GM23338 (cell line): ENCODE measurements around the gene TMEM200C. TPM values are rescaled to one million over a fixed set of nuclear protein-coding genes. Genes with fewer than 3 reads are reported as not detected.

Experiments
- ATAC-seq: fragments of 200-7000 bp; cut with Tn5 transposase; 3 replicates; pipeline ENCODE4 v1.9.1; 2020
- DNase-seq: peaks from one replicate; pipeline ENCODE4 v3.0.0-alpha.2; 2015; ENCODE audit warnings: low spot score
- H2AFZ ChIP-seq: fragments of 200-600 bp; sonication (generic); 2 replicates; pipeline ENCODE4 v1.8.0; 2016; ENCODE audit warnings: antibody characterized with exemption, mild to moderate bottlenecking, moderate library complexity
- H3F3A ChIP-seq: fragments of 200-600 bp; sonication (generic); replicated peaks from 2 replicates; pipeline ENCODE4 v1.8.0; 2017; ENCODE audit warnings: antibody characterized with exemption, mixed run types, low read depth
- H3K27ac ChIP-seq: fragments of 200-600 bp; sonication (generic); 2 replicates; pipeline ENCODE4 v1.6.1; 2016; ENCODE audit warnings: low read depth
- H3K27me3 ChIP-seq: fragments of 200-600 bp; sonication (generic); 2 replicates; pipeline ENCODE4 v1.8.0; 2016; ENCODE audit warnings: mild to moderate bottlenecking, mixed run types, moderate library complexity; ENCODE audit not compliant: insufficient read depth
- H3K36me3 ChIP-seq: fragments of 200-600 bp; sonication (generic); 2 replicates; pipeline ENCODE4 v1.8.0; 2016; ENCODE audit warnings: mild to moderate bottlenecking; ENCODE audit not compliant: insufficient read depth
- H3K4me1 ChIP-seq: fragments of 200-600 bp; sonication (generic); 2 replicates; pipeline ENCODE4 v1.8.0; 2016; ENCODE audit warnings: mild to moderate bottlenecking, moderate library complexity; ENCODE audit not compliant: insufficient read depth
- H3K4me2 ChIP-seq: fragments of 200-600 bp; sonication (generic); 2 replicates; pipeline ENCODE4 v1.7.1; 2017; ENCODE audit warnings: mixed run types
- H3K4me3 ChIP-seq: fragments of 200-600 bp; sonication (generic); 2 replicates; pipeline ENCODE4 v1.6.1; 2016; ENCODE audit warnings: mixed run types
- H3K79me2 ChIP-seq: fragments of 200-600 bp; sonication (generic); replicated peaks from 2 replicates; pipeline ENCODE4 v1.8.0; 2017; ENCODE audit warnings: mild to moderate bottlenecking; ENCODE audit not compliant: insufficient read depth
- H3K9me2 ChIP-seq: fragments of 200-600 bp; sonication (generic); 2 replicates; pipeline ENCODE4 v1.8.0; 2017; ENCODE audit not compliant: insufficient read depth
- H4K20me1 ChIP-seq: fragments of 200-600 bp; sonication (generic); replicated peaks from 2 replicates; pipeline ENCODE4 v1.8.0; 2017; ENCODE audit warnings: mild to moderate bottlenecking; ENCODE audit not compliant: insufficient read depth
- H3K27ac Mint-ChIP-seq: 2 replicates; pipeline ENCODE4 v1.8.0; 2020; ENCODE audit warnings: inconsistent platforms, mild to moderate bottlenecking, moderate library complexity, mixed read lengths
- H3K27me3 Mint-ChIP-seq: 3 replicates; pipeline ENCODE4 v1.8.0; 2022; ENCODE audit warnings: low read depth, mild to moderate bottlenecking, moderate library complexity, mixed read lengths, inconsistent platforms; ENCODE audit not compliant: insufficient read depth, poor library complexity
- H3K36me3 Mint-ChIP-seq: 3 replicates; pipeline ENCODE4 v1.8.0; 2021; ENCODE audit warnings: low read depth, mild to moderate bottlenecking, inconsistent platforms, moderate library complexity, mixed read lengths
- H3K4me1 Mint-ChIP-seq: 3 replicates; pipeline ENCODE4 v1.8.0; 2020; ENCODE audit warnings: mild to moderate bottlenecking, inconsistent platforms, mixed read lengths
- H3K4me3 Mint-ChIP-seq: 3 replicates; pipeline ENCODE4 v1.8.0; 2021; ENCODE audit warnings: moderate library complexity, mild to moderate bottlenecking, inconsistent platforms, mixed read lengths
- H3K9me3 Mint-ChIP-seq: 3 replicates; pipeline ENCODE4 v1.8.0; 2020; ENCODE audit warnings: moderate library complexity, mild to moderate bottlenecking, inconsistent platforms, mixed read lengths
- EZH2 ChIP-seq: fragments of 200-600 bp; sonication (generic); IDR thresholded peaks from one replicate; pipeline ENCODE4 v1.8.0; 2017; ENCODE audit warnings: antibody characterized with exemption, mild to moderate bottlenecking, low read depth; ENCODE audit not compliant: unreplicated experiment
- EZH2phosphoT487 ChIP-seq: fragments of 200-600 bp; sonication (generic); IDR thresholded peaks from one replicate; pipeline ENCODE4 v1.8.1; 2018; ENCODE audit warnings: antibody characterized with exemption; ENCODE audit not compliant: unreplicated experiment
- JUNB ChIP-seq: IDR thresholded peaks from one replicate; pipeline ENCODE4 v1.6.1; 2016; ENCODE audit warnings: antibody characterized with exemption; ENCODE audit not compliant: unreplicated experiment
- NANOG ChIP-seq: IDR thresholded peaks from 2 replicates; pipeline ENCODE4 v1.6.1; 2016; ENCODE audit warnings: antibody characterized with exemption, borderline replicate concordance
- POLR2AphosphoS5 ChIP-seq: IDR thresholded peaks from 2 replicates; pipeline ENCODE4 v1.6.1; 2016; ENCODE audit warnings: antibody characterized with exemption, low read depth
- STAT1 ChIP-seq: IDR thresholded peaks from one replicate; pipeline ENCODE4 v1.6.1; 2016; ENCODE audit warnings: antibody characterized with exemption; ENCODE audit not compliant: unreplicated experiment
- ZNF114 ChIP-seq: fragments of 250-450 bp; sonication (Bioruptor Pico); IDR thresholded peaks from 2 replicates; pipeline ENCODE4 v1.5.0; 2020; ENCODE audit warnings: mild to moderate bottlenecking, moderate library complexity
- polyA plus RNA-seq: library from polyadenylated mRNA; unstranded; fragments of >200 nt; fragmentation: Nextera tagmentation; extraction: Ambion mirVana; gene quantifications from 2 replicates; pipeline ENCODE4 v1.2.1, GENCODE V29; 2016
- total RNA-seq: library from RNA; depleted of rRNA; stranded (reverse); fragments of >200 nt; shearing (Covaris generic); gene quantifications from 2 replicates; pipeline ENCODE4 v1.2.3, GENCODE V29; 2014
- TF ChIP-seq, protein P1 (sequence below): IDR thresholded peaks from one replicate; pipeline ENCODE4 v1.6.1; 2018; ENCODE audit warnings: antibody characterized with exemption; ENCODE audit not compliant: unreplicated experiment
- TF ChIP-seq, protein P2 (sequence below): IDR thresholded peaks from 2 replicates; pipeline ENCODE4 v1.6.1; 2016; ENCODE audit warnings: antibody characterized with exemption
- TF ChIP-seq, protein P3 (sequence below): fragments of 250-450 bp; sonication (Bioruptor Pico); IDR thresholded peaks from 2 replicates; pipeline ENCODE4 v1.5.0; 2020; ENCODE audit warnings: mild to moderate bottlenecking, moderate library complexity

The TMEM200C gene
- total and polyA plus RNA-seq, 2 experiments from 2014 or later: 0.53 to 6.1 TPM

- TF ChIP-seq, protein P1, sequence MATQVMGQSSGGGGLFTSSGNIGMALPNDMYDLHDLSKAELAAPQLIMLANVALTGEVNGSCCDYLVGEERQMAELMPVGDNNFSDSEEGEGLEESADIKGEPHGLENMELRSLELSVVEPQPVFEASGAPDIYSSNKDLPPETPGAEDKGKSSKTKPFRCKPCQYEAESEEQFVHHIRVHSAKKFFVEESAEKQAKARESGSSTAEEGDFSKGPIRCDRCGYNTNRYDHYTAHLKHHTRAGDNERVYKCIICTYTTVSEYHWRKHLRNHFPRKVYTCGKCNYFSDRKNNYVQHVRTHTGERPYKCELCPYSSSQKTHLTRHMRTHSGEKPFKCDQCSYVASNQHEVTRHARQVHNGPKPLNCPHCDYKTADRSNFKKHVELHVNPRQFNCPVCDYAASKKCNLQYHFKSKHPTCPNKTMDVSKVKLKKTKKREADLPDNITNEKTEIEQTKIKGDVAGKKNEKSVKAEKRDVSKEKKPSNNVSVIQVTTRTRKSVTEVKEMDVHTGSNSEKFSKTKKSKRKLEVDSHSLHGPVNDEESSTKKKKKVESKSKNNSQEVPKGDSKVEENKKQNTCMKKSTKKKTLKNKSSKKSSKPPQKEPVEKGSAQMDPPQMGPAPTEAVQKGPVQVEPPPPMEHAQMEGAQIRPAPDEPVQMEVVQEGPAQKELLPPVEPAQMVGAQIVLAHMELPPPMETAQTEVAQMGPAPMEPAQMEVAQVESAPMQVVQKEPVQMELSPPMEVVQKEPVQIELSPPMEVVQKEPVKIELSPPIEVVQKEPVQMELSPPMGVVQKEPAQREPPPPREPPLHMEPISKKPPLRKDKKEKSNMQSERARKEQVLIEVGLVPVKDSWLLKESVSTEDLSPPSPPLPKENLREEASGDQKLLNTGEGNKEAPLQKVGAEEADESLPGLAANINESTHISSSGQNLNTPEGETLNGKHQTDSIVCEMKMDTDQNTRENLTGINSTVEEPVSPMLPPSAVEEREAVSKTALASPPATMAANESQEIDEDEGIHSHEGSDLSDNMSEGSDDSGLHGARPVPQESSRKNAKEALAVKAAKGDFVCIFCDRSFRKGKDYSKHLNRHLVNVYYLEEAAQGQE: no peak
Observed at GRCh38 chr18:5840547-5840946, 54.8 kb downstream of the TMEM200C start (continued).

GRCh38 chr18:5840025-5840424, 55.3 kb downstream of the TMEM200C start:
- H3K27ac Mint-ChIP-seq: no peak overlapping the region
- no peak overlapping the region for H2AFZ ChIP-seq
- H3K36me3 Mint-ChIP-seq: no peaks in the 10 kb centered on the region
- no peak overlapping the region for H3K27ac ChIP-seq
- H3K27me3 ChIP-seq: no peaks in the 10 kb centered on the region
- no peaks in the 10 kb centered on the region for H3F3A ChIP-seq
- DNase-seq: no peak
- no peaks in the 10 kb centered on the region for H3K27me3 Mint-ChIP-seq
- H3K4me1 Mint-ChIP-seq: peaks cover 7% of the 10 kb centered on the region; the same call in 2 of the 3 replicates
- no peaks in the 10 kb centered on the region for H3K36me3 ChIP-seq
- ATAC-seq: no peak
- H3K9me2 ChIP-seq: no peaks in the 10 kb centered on the region
- H3K4me3 Mint-ChIP-seq: no peak overlapping the region
- no peak overlapping the region for H3K4me2 ChIP-seq
- H3K4me3 ChIP-seq: no peak overlapping the region
- H3K4me1 ChIP-seq: no peaks in the 10 kb centered on the region; the same call in 1 of the 2 replicates
- H3K79me2 ChIP-seq: no peaks in the 10 kb centered on the region
- no peaks in the 10 kb centered on the region; the same call in 2 of the 3 replicates for H3K9me3 Mint-ChIP-seq
- H4K20me1 ChIP-seq: no peaks in the 10 kb centered on the region
- TF ChIP-seq EZH2phosphoT487 (no peak), EZH2 (no peak), NANOG (no peak), ZNF114 (CRISPR knock-in tag) (no peak), POLR2AphosphoS5 (no peak), STAT1 (no peak), JUNB (no peak)
- TF ChIP-seq, protein P2, sequence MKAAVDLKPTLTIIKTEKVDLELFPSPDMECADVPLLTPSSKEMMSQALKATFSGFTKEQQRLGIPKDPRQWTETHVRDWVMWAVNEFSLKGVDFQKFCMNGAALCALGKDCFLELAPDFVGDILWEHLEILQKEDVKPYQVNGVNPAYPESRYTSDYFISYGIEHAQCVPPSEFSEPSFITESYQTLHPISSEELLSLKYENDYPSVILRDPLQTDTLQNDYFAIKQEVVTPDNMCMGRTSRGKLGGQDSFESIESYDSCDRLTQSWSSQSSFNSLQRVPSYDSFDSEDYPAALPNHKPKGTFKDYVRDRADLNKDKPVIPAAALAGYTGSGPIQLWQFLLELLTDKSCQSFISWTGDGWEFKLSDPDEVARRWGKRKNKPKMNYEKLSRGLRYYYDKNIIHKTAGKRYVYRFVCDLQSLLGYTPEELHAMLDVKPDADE: no peak
- TF ChIP-seq, protein P1: no peak
- TF ChIP-seq, protein P3, sequence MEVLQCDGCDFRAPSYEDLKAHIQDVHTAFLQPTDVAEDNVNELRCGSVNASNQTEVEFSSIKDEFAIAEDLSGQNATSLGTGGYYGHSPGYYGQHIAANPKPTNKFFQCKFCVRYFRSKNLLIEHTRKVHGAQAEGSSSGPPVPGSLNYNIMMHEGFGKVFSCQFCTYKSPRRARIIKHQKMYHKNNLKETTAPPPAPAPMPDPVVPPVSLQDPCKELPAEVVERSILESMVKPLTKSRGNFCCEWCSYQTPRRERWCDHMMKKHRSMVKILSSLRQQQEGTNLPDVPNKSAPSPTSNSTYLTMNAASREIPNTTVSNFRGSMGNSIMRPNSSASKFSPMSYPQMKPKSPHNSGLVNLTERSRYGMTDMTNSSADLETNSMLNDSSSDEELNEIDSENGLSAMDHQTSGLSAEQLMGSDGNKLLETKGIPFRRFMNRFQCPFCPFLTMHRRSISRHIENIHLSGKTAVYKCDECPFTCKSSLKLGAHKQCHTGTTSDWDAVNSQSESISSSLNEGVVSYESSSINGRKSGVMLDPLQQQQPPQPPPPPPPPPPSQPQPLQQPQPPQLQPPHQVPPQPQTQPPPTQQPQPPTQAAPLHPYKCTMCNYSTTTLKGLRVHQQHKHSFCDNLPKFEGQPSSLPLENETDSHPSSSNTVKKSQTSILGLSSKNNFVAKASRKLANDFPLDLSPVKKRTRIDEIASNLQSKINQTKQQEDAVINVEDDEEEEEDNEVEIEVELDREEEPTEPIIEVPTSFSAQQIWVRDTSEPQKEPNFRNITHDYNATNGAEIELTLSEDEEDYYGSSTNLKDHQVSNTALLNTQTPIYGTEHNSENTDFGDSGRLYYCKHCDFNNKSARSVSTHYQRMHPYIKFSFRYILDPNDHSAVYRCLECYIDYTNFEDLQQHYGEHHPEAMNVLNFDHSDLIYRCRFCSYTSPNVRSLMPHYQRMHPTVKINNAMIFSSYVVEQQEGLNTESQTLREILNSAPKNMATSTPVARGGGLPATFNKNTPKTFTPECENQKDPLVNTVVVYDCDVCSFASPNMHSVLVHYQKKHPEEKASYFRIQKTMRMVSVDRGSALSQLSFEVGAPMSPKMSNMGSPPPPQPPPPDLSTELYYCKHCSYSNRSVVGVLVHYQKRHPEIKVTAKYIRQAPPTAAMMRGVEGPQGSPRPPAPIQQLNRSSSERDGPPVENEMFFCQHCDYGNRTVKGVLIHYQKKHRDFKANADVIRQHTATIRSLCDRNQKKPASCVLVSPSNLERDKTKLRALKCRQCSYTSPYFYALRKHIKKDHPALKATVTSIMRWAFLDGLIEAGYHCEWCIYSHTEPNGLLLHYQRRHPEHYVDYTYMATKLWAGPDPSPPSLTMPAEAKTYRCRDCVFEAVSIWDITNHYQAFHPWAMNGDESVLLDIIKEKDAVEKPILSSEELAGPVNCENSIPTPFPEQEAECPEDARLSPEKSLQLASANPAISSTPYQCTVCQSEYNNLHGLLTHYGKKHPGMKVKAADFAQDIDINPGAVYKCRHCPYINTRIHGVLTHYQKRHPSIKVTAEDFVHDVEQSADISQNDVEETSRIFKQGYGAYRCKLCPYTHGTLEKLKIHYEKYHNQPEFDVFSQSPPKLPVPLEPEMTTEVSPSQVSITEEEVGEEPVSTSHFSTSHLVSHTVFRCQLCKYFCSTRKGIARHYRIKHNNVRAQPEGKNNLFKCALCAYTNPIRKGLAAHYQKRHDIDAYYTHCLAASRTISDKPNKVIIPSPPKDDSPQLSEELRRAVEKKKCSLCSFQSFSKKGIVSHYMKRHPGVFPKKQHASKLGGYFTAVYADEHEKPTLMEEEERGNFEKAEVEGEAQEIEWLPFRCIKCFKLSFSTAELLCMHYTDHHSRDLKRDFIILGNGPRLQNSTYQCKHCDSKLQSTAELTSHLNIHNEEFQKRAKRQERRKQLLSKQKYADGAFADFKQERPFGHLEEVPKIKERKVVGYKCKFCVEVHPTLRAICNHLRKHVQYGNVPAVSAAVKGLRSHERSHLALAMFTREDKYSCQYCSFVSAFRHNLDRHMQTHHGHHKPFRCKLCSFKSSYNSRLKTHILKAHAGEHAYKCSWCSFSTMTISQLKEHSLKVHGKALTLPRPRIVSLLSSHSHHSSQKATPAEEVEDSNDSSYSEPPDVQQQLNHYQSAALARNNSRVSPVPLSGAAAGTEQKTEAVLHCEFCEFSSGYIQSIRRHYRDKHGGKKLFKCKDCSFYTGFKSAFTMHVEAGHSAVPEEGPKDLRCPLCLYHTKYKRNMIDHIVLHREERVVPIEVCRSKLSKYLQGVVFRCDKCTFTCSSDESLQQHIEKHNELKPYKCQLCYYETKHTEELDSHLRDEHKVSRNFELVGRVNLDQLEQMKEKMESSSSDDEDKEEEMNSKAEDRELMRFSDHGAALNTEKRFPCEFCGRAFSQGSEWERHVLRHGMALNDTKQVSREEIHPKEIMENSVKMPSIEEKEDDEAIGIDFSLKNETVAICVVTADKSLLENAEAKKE (CRISPR knock-in tag): no peak
